ENCODE measurements around the gene PPP1R13B.
A peak's percentile ranks its signal among the peaks of the same experiment; 100 is the strongest.

PPP1R13B gene

DNA sequence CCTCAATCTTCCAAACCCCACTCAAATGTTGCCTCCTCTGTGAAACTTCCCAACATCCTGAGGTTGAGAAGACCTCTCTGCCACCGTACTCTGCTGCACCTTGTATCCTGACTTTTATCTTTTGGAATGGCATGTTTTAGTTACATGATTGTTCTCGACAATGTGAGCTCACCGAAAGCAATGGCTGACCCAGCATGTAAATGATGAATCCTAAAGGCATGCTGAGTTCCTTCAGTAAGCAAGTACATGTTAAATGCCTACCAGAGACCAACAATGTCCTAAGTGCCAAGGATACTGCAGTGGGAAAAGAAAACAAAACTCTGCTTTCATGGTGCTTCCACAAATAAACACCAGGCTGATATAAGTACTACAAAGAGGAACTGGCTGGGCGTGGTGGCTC is 13.7 kb downstream of the PPP1R13B start:
- Histone ChIP-seq H4K91ac (ENCODE audit: low read depth, low read length, poor library complexity) (no peak overlapping the region), H3K27me3 (ENCODE audit: control insufficient read depth in 3 of 3, insufficient read depth in 3 of 3, low read depth in 1 of 3, low read length in 3 of 3) (no peaks in the 10 kb centered on the region), H3K9ac (ENCODE audit: low read depth, low read length, poor library complexity) (no peak overlapping the region), H3K4me3 (ENCODE audit: low read length in 2 of 2) (no peak overlapping the region), H2BK12ac (ENCODE audit: low read length) (no peak overlapping the region), H3K14ac (ENCODE audit: low read length) (no peak overlapping the region), H2BK120ac (ENCODE audit: low read depth, low read length) (no peak overlapping the region), H3K79me1 (ENCODE audit: low read depth, low read length) (no peaks in the 10 kb centered on the region), H3K4ac (ENCODE audit: low read length) (no peak overlapping the region), H3K4me1 (ENCODE audit: control insufficient read depth in 2 of 2, insufficient read depth in 1 of 2, low read depth in 1 of 2, low read length in 2 of 2) (no peaks in the 10 kb centered on the region), H2AFZ (ENCODE audit: low read length) (no peak overlapping the region), H3K18ac (ENCODE audit: low read length) (no peak overlapping the region), H3K9me3 (replicated peaks in 1 of 2; ENCODE audit: control insufficient read depth in 2 of 2, insufficient read depth in 1 of 2, low read depth in 1 of 2, low read length in 2 of 2) (no peaks in the 10 kb centered on the region), H2BK15ac (ENCODE audit: low read length) (no peak overlapping the region), H2BK5ac (ENCODE audit: low read length) (no peak overlapping the region), H3K27ac (replicated peaks; ENCODE audit: low read length) (no peak overlapping the region), H3K36me3 (replicated peaks in 1 of 2; ENCODE audit: control insufficient read depth in 2 of 2, insufficient read depth in 2 of 2, low read length in 2 of 2) (no peaks in the 10 kb centered on the region), H4K8ac (ENCODE audit: low read depth, low read length) (no peak overlapping the region), H3K23ac (ENCODE audit: low read depth, low read length, poor library complexity) (no peak overlapping the region), H3K4me2 (ENCODE audit: insufficient read depth, low read length, poor library complexity, severe bottlenecking) (no peak overlapping the region), H2AK5ac (ENCODE audit: low read depth, low read length) (no peak overlapping the region)
- WGBS, 2 donors (ENCODE audit: extremely low coverage in 2 of 2, insufficient read length in 2 of 2, insufficient replicate concordance in 1 of 2), result no CpG with 5 or more reads among the region's 4 CpGs
- DNase-seq (ENCODE audit: low spot score), result no peak

DNA sequence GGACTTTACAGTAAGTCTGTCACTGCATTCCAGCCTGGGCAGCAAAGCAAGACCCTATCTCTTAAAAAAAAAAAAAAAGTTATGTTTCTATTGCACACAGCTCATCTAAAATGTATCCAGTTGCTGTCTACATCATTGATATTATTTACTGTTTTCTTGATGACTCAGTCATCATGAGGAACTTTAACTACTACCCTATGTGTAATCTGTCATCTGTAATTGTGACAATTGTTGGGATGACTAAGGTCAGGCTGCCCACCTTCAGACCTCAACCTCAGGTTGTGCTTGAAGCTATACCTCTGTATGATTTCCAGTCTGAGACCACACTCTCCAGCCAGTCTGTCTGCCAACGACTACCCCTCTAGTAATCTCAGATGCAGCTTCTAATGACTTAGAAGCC is 15.3 kb downstream of the PPP1R13B start:
- Histone ChIP-seq H3K4me2 (ENCODE audit: insufficient read depth, low read length, poor library complexity, severe bottlenecking) (no peak overlapping the region), H4K8ac (ENCODE audit: low read depth, low read length) (no peak overlapping the region), H3K36me3 (replicated peaks in 1 of 2; ENCODE audit: control insufficient read depth in 2 of 2, insufficient read depth in 2 of 2, low read length in 2 of 2) (no peaks in the 10 kb centered on the region), H3K14ac (ENCODE audit: low read length) (no peak overlapping the region), H3K4me1 (ENCODE audit: control insufficient read depth in 2 of 2, insufficient read depth in 1 of 2, low read depth in 1 of 2, low read length in 2 of 2) (peaks cover 0 to 1% of the 10 kb centered on the region in 2 donors), H3K4me3 (ENCODE audit: low read length in 2 of 2) (no peak overlapping the region), H3K4ac (ENCODE audit: low read length) (no peak overlapping the region), H3K9ac (ENCODE audit: low read depth, low read length, poor library complexity) (no peak overlapping the region), H2BK15ac (ENCODE audit: low read length) (no peak overlapping the region), H3K79me1 (ENCODE audit: low read depth, low read length) (no peaks in the 10 kb centered on the region), H3K9me3 (replicated peaks in 1 of 2; ENCODE audit: control insufficient read depth in 2 of 2, insufficient read depth in 1 of 2, low read depth in 1 of 2, low read length in 2 of 2) (no peaks in the 10 kb centered on the region), H2AFZ (ENCODE audit: low read length) (no peak overlapping the region), H2BK5ac (ENCODE audit: low read length) (no peak overlapping the region), H3K27ac (replicated peaks; ENCODE audit: low read length) (no peak overlapping the region), H3K27me3 (ENCODE audit: control insufficient read depth in 3 of 3, insufficient read depth in 3 of 3, low read depth in 1 of 3, low read length in 3 of 3) (peaks cover 0 to 5% (median 0%) of the 10 kb centered on the region in 3 experiments), H2BK120ac (ENCODE audit: low read depth, low read length) (no peak overlapping the region), H3K23ac (ENCODE audit: low read depth, low read length, poor library complexity) (no peak overlapping the region), H2AK5ac (ENCODE audit: low read depth, low read length) (no peak overlapping the region), H3K18ac (ENCODE audit: low read length) (no peak overlapping the region), H2BK12ac (ENCODE audit: low read length) (no peak overlapping the region), H4K91ac (ENCODE audit: low read depth, low read length, poor library complexity) (no peak overlapping the region)
- WGBS, 2 donors (ENCODE audit: extremely low coverage in 2 of 2, insufficient read length in 2 of 2, insufficient replicate concordance in 1 of 2), result no CpG with 5 or more reads among the region's 1 CpG
- no peak for DNase-seq (ENCODE audit: low spot score)

DNA sequence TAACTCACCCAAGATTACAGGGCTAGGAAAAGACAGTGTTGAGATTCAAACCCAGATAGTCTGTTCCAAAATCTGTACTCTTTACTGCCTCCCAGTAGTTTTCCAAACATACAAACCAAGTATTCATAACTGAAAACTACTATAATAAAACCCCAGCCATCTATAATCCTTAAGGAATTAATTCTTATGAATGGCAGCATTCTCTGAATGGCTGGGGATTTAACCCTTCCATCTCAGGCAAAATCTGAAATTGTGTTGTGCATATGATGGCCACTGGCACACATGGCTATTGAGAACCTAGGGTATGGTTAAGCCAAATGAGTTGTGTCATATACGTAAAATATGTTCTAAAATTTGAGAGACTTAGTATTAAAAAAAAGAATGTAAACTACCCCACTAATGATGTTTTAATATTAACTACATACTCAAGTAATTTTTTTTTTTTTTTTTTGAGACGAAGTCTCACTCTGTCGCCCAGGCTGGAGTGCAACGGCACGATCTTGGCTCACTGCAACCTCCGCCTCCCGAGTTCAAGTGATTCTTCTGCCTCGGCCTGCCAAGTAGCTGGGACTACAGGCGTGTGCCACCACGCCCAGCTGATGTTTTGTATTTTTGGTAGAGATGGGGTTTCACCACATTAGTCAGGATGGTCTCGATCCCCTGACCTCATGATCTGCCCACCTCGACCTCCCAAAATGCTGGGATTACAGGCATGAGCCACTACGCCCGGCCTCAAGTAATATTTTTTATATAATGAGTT is 16.7 kb downstream of the PPP1R13B start:
- H3K14ac ChIP-seq (ENCODE audit: low read length), result no peak overlapping the region
- H3K23ac ChIP-seq (ENCODE audit: low read depth, low read length, poor library complexity), result no peak overlapping the region
- no peak for DNase-seq (ENCODE audit: low spot score)
- no peak overlapping the region for H4K8ac ChIP-seq (ENCODE audit: low read depth, low read length)
- H4K91ac ChIP-seq (ENCODE audit: low read depth, low read length, poor library complexity), result no peak overlapping the region
- no peak overlapping the region for H2BK120ac ChIP-seq (ENCODE audit: low read depth, low read length)
- no peaks in the 10 kb centered on the region for H3K9me3 ChIP-seq (replicated peaks in 1 of 2; ENCODE audit: control insufficient read depth in 2 of 2, insufficient read depth in 1 of 2, low read depth in 1 of 2, low read length in 2 of 2)
- no peak overlapping the region for H3K4me2 ChIP-seq (ENCODE audit: insufficient read depth, low read length, poor library complexity, severe bottlenecking)
- peaks cover 0 to 9% (median 0%) of the 10 kb centered on the region in 3 experiments for H3K27me3 ChIP-seq (ENCODE audit: control insufficient read depth in 3 of 3, insufficient read depth in 3 of 3, low read depth in 1 of 3, low read length in 3 of 3)
- no peak overlapping the region for H2BK12ac ChIP-seq (ENCODE audit: low read length)
- H2BK15ac ChIP-seq (ENCODE audit: low read length), result no peak overlapping the region
- H3K27ac ChIP-seq (replicated peaks; ENCODE audit: low read length), result no peak overlapping the region
- H2AK5ac ChIP-seq (ENCODE audit: low read depth, low read length), result no peak overlapping the region
- no peak overlapping the region for H3K9ac ChIP-seq (ENCODE audit: low read depth, low read length, poor library complexity)
- WGBS, 2 donors (ENCODE audit: extremely low coverage in 2 of 2, insufficient read length in 2 of 2, insufficient replicate concordance in 1 of 2), result no CpG with 5 or more reads among the region's 14 CpGs
- H3K79me1 ChIP-seq (ENCODE audit: low read depth, low read length), result no peaks in the 10 kb centered on the region
- H3K4me1 ChIP-seq (ENCODE audit: control insufficient read depth in 2 of 2, insufficient read depth in 1 of 2, low read depth in 1 of 2, low read length in 2 of 2), result peaks cover 0 to 1% of the 10 kb centered on the region in 2 donors
- no peak overlapping the region for H2AFZ ChIP-seq (ENCODE audit: low read length)
- H3K4ac ChIP-seq (ENCODE audit: low read length), result no peak overlapping the region
- no peaks in the 10 kb centered on the region for H3K36me3 ChIP-seq (replicated peaks in 1 of 2; ENCODE audit: control insufficient read depth in 2 of 2, insufficient read depth in 2 of 2, low read length in 2 of 2)
- no peak overlapping the region for H2BK5ac ChIP-seq (ENCODE audit: low read length)
- H3K18ac ChIP-seq (ENCODE audit: low read length), result no peak overlapping the region
- no peak overlapping the region for H3K4me3 ChIP-seq (ENCODE audit: low read length in 2 of 2)

- H3K4me3 ChIP-seq (ENCODE audit: low read length in 2 of 2), result no peak overlapping the region
- peaks cover 0 to 1% of the 10 kb centered on the region in 2 donors for H3K4me1 ChIP-seq (ENCODE audit: control insufficient read depth in 2 of 2, insufficient read depth in 1 of 2, low read depth in 1 of 2, low read length in 2 of 2)
- H3K27me3 ChIP-seq (ENCODE audit: control insufficient read depth in 3 of 3, insufficient read depth in 3 of 3, low read depth in 1 of 3, low read length in 3 of 3), result peaks cover 0 to 9% (median 0%) of the 10 kb centered on the region in 3 experiments
- H3K79me1 ChIP-seq (ENCODE audit: low read depth, low read length), result no peaks in the 10 kb centered on the region
- no peak overlapping the region for H3K14ac ChIP-seq (ENCODE audit: low read length)
- no peak overlapping the region for H3K4me2 ChIP-seq (ENCODE audit: insufficient read depth, low read length, poor library complexity, severe bottlenecking)
- no peak overlapping the region for H2AK5ac ChIP-seq (ENCODE audit: low read depth, low read length)
- H2BK12ac ChIP-seq (ENCODE audit: low read length), result no peak overlapping the region
- H4K91ac ChIP-seq (ENCODE audit: low read depth, low read length, poor library complexity), result no peak overlapping the region
- H2BK15ac ChIP-seq (ENCODE audit: low read length), result no peak overlapping the region
- H3K9ac ChIP-seq (ENCODE audit: low read depth, low read length, poor library complexity), result no peak overlapping the region
- no peak overlapping the region for H2BK5ac ChIP-seq (ENCODE audit: low read length)
- DNase-seq (ENCODE audit: low spot score), result no peak
- H3K23ac ChIP-seq (ENCODE audit: low read depth, low read length, poor library complexity), result no peak overlapping the region
- no peak overlapping the region for H3K4ac ChIP-seq (ENCODE audit: low read length)
- no peaks in the 10 kb centered on the region for H3K36me3 ChIP-seq (replicated peaks in 1 of 2; ENCODE audit: control insufficient read depth in 2 of 2, insufficient read depth in 2 of 2, low read length in 2 of 2)
- H3K27ac ChIP-seq (replicated peaks; ENCODE audit: low read length), result no peak overlapping the region
- H3K18ac ChIP-seq (ENCODE audit: low read length), result no peak overlapping the region
- H3K9me3 ChIP-seq (replicated peaks in 1 of 2; ENCODE audit: control insufficient read depth in 2 of 2, insufficient read depth in 1 of 2, low read depth in 1 of 2, low read length in 2 of 2), result no peaks in the 10 kb centered on the region
- no CpG with 5 or more reads among the region's 9 CpGs for WGBS, 2 donors (ENCODE audit: extremely low coverage in 2 of 2, insufficient read length in 2 of 2, insufficient replicate concordance in 1 of 2)
- H2BK120ac ChIP-seq (ENCODE audit: low read depth, low read length), result no peak overlapping the region
- peak overlapping the region; percentile 56 for H2AFZ ChIP-seq (ENCODE audit: low read length)
- H4K8ac ChIP-seq (ENCODE audit: low read depth, low read length), result no peak overlapping the region
These were observed 18.9 kb downstream of the PPP1R13B start for GRCh38 chr14:103828315-103828967.
